K562 (cell line): ENCODE data around the gene ABCA3. TPM values are rescaled to one million over a fixed set of nuclear protein-coding genes. Genes with fewer than 3 reads are reported as not detected.

Experiments
- ATF3 ChIP-seq, 2 experiments: fragments of 450-650 bp in 1 of 2; sonication (generic) in 1 of 2; formaldehyde crosslinking in 1 of 2; IDR thresholded peaks in 1 of 2; conservative IDR thresholded peaks in 1 of 2; 2 replicates each; pipeline versions ENCODE4 v1.6.1 to v1.8.1; 2016 to 2023; ENCODE audit warnings: mild to moderate bottlenecking in 2 of 2, moderate library complexity in 2 of 2, inconsistent platforms in 1 of 2, missing genetic modification reagents in 1 of 2
- ATF4 ChIP-seq: fragments of 450-650 bp; formaldehyde crosslinking; IDR thresholded peaks from 2 replicates; pipeline ENCODE4 v1.4.0; 2022; ENCODE audit warnings: mild to moderate bottlenecking, moderate library complexity
- DIDO1 ChIP-seq: fragments of 450-650 bp; IDR thresholded peaks from 2 replicates; pipeline ENCODE4 v1.6.1; 2016; ENCODE audit warnings: low read depth, missing biosample characterization, missing genetic modification characterization
- ELF1 ChIP-seq: fragments of 200-800 bp; sonication (Bioruptor generic); IDR thresholded peaks from 2 replicates; pipeline ENCODE4 v1.6.1; 2016; ENCODE audit warnings: missing genetic modification characterization, missing compliant biosample characterization
- HSF4 ChIP-seq: fragments of 250-450 bp; sonication (Bioruptor Pico); IDR thresholded peaks from 2 replicates; pipeline ENCODE4 v2.1.2; 2022; ENCODE audit warnings: mild to moderate bottlenecking, moderate library complexity, borderline replicate concordance
- IRF1 ChIP-seq: sonication (generic); formaldehyde crosslinking; IDR thresholded peaks from 2 replicates; pipeline ENCODE4 v1.8.0; 2022; ENCODE audit warnings: missing genetic modification reagents, mild to moderate bottlenecking, borderline replicate concordance
- KDM2B ChIP-seq: fragments of 250-450 bp; sonication (Bioruptor Pico); IDR thresholded peaks from 2 replicates; pipeline ENCODE4 v1.8.0; 2021; ENCODE audit warnings: mild to moderate bottlenecking, moderate library complexity
- NELFE ChIP-seq: IDR thresholded peaks from 2 replicates; pipeline ENCODE4 v1.6.1; 2011; ENCODE audit warnings: mild to moderate bottlenecking; ENCODE audit not compliant: insufficient read depth, insufficient read length
- POLR2B ChIP-seq: fragments of 450-650 bp; IDR thresholded peaks from 2 replicates; pipeline ENCODE4 v1.6.1; 2018; ENCODE audit warnings: low read depth; ENCODE audit not compliant: partially characterized antibody
- POLR2G ChIP-seq: fragments of 200-400 bp; formaldehyde crosslinking; IDR thresholded peaks from 2 replicates; pipeline ENCODE4 v1.6.1; 2017; ENCODE audit warnings: low read depth, mild to moderate bottlenecking, antibody characterized with exemption, low read length, moderate library complexity
- RBM22 ChIP-seq: fragments of 200-400 bp; formaldehyde crosslinking; IDR thresholded peaks from 2 replicates; pipeline ENCODE4 v1.6.1; 2018; ENCODE audit warnings: low read length, low read depth; ENCODE audit not compliant: poor library complexity, severe bottlenecking
- REST ChIP-seq, 2 experiments: fragments of 450-650 bp; formaldehyde crosslinking in 1 of 2; IDR thresholded peaks; 2 replicates each; pipeline versions ENCODE4 v1.4.0 to v1.6.1; 2014 to 2020; ENCODE audit warnings: mild to moderate bottlenecking in 2 of 2, borderline replicate concordance in 1 of 2, low read depth in 1 of 2
- ZFP30 ChIP-seq: fragments of 250-450 bp; sonication (Bioruptor Pico); IDR thresholded peaks from 2 replicates; pipeline ENCODE4 v1.8.0; 2022; ENCODE audit warnings: moderate library complexity, mild to moderate bottlenecking, inconsistent platforms, borderline replicate concordance
- ZNF121 ChIP-seq: sonication (generic); formaldehyde crosslinking; conservative IDR thresholded peaks from 2 replicates; pipeline ENCODE4 v1.8.0; 2022; ENCODE audit warnings: missing genetic modification reagents
- polyA plus RNA-seq, 8 experiments: library from polyadenylated mRNA; depleted of rRNA in 4 of 8; stranded (reverse) in 5 of 8; unstranded in 3 of 8; fragments of >200 nt; fragmentation: Nextera tagmentation in 2 of 8; fragmentation: Illumina TruSeq in 1 of 8; extraction: Ambion mirVana in 2 of 8; extraction: Trizol in 1 of 8; gene quantifications; 2 replicates each; pipeline versions ENCODE4 v1.2.1 to v1.2.3, GENCODE V29; 2011 to 2014; ENCODE audit warnings: inconsistent platforms in 1 of 8, missing spikeins in 1 of 8
- total RNA-seq, 7 experiments: library from RNA; depleted of rRNA in 6 of 7; stranded (reverse); fragments of >200 nt in 6 of 7; fragmentation: Illumina TruSeq in 2 of 7; extraction: Trizol in 2 of 7; gene quantifications; 2 replicates each; pipeline versions ENCODE4 v1.2.1 to v1.2.3, GENCODE V29; 2011 to 2021; ENCODE audit warnings: low replicate concordance in 1 of 7

Gene ABCA3
- total and polyA plus RNA-seq, 9 of the 15 experiments (the other 6 are each of a cell fraction or from before 2014, with no cell fraction given) = 0.66 to 23.7 (median 6.9) TPM

- peak; percentile 88 for TF ChIP-seq REST (IDR thresholded peaks at IDR 0.05; ENCODE audit: borderline replicate concordance)
- 0 out of 2 replicates have a peak, but pooled peaks have one; percentile 46 for TF ChIP-seq REST (CRISPR knock-in tag; IDR thresholded peaks at IDR 0.05; ENCODE audit: low read depth)
- no peak for TF ChIP-seq ZFP30 (CRISPR knock-in tag)
- peak; percentile 72 for TF ChIP-seq POLR2B
- peak; percentile 81 for TF ChIP-seq ELF1 (tag)
- TF ChIP-seq ATF3 (IDR thresholded peaks at IDR 0.05) = peak; percentile 37; the same call in 1 of the 2 replicates
- peak; percentile 94 for TF ChIP-seq ATF3 (CRISPR knock-in tag; conservative IDR thresholded peaks at IDR 0.05)
- TF ChIP-seq HSF4 (CRISPR knock-in tag) = 0 out of 2 replicates have a peak, but pooled peaks have one; percentile 28
- TF ChIP-seq ATF4 (CRISPR knock-in tag) = peak; percentile 56; the same call in 1 of the 2 replicates
- peak; percentile 64; the same call in 1 of the 2 replicates for TF ChIP-seq DIDO1 (tag)
- no peak for TF ChIP-seq ZNF121 (CRISPR knock-in tag)
- TF ChIP-seq RBM22 = no peak
- TF ChIP-seq POLR2G = peak; percentile 74
- TF ChIP-seq NELFE = no peak
- TF ChIP-seq KDM2B (CRISPR knock-in tag) = peak; percentile 83; the same call in 1 of the 2 replicates
- TF ChIP-seq IRF1 (CRISPR knock-in tag) = peak; percentile 75; the same call in 1 of the 2 replicates
Measured at GRCh38 chr16:2340564-2341455, at the start of gene ABCA3 (continued).
